Measurements from ENCODE around the gene WDR64. TPM values are rescaled to one million over a fixed set of nuclear protein-coding genes. Genes with fewer than 3 reads are reported as not detected.
"Not testable (repeated sequence)": the region's sequence is repeated elsewhere in the genome, so short reads cannot be mapped to it uniquely, and the experiment has no call there.

WDR64 gene
- total RNA-seq, 2 experiments from 2014 or later: 0.21 to 0.31 TPM

DNA sequence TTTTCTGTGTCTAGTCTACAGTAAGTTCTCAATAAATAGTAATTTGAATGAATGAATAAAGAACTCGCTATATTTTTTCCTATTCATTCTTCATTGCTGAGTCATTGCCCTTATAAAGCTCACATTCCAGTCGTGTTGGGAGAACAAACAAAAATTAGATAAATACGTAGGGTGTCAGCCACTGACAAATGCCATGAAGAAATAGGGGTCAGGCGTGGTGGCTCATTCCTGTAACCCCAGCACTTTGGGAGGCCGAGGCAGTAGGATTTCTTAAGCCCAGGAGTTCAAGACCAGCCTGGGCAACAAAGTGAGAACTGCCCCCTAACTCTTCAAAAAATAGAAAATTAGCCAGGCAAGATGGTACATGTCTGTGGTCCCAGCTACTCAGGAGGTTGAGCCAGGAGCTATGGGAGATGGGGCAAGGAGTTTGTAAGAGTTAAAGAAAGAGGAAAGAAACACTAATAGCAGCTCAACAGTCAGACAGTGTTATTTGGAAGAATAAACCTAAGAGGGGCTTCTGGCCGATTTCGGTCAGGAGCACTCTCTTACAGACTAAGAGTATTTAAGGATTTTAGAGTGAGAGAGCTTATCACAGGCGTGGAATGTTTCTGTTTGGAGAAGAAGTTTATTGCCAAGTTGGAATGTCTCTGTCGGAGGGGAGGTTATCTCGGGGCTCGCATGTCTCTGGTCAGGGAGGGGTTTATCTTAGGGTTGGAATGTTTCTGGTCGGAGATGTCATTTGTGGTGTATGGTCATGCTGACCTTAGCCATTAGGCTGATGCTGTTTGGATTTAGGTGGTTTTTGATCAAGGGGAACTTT lies 10.1 kb upstream of the WDR64 start:
- Mint-ChIP-seq H3K36me3 (ENCODE audit: low read depth) (peaks cover 17% of the 10 kb centered on the region), H3K4me1 (ENCODE audit: low read depth) (peaks cover 28% of the 10 kb centered on the region), H3K9me3 (ENCODE audit: insufficient read depth) (no peaks in the 10 kb centered on the region), H3K4me3 (no peak overlapping the region), H3K27me3 (ENCODE audit: low read depth) (no peaks in the 10 kb centered on the region), H3K27ac (no peak overlapping the region)
- DNase-seq: no peak
- ChIA-PET POLR2A (interaction anchor here (1.0 to 2.6 kb wide), 3 partner anchors 35 to 206 kb away, joined by 5 to 12 read pairs (median 6); partner anchors contain the start of genes EXO1 and FH), CTCF (interaction anchor here (0.9 kb wide), 1 partner anchor 15 kb away, joined by 6 read pairs; no protein-coding TSS in a partner anchor)
- ATAC-seq: no peak

- ChIA-PET POLR2A (interaction anchor here (1.0 kb wide), 1 partner anchor 35 kb away, joined by 5 read pairs; no protein-coding TSS in a partner anchor), CTCF (no interaction called here)
- Mint-ChIP-seq H3K4me3 (no peak overlapping the region), H3K9me3 (ENCODE audit: insufficient read depth) (no peaks in the 10 kb centered on the region), H3K27ac (no peak overlapping the region), H3K36me3 (ENCODE audit: low read depth) (peaks cover 13% of the 10 kb centered on the region), H3K27me3 (ENCODE audit: low read depth) (no peaks in the 10 kb centered on the region), H3K4me1 (ENCODE audit: low read depth) (peaks cover 23% of the 10 kb centered on the region)
- DNase-seq: no peak
- no peak for ATAC-seq
Observed at GRCh38 chr1:241642593-241642944, 9.5 kb upstream of the WDR64 start.

DNA sequence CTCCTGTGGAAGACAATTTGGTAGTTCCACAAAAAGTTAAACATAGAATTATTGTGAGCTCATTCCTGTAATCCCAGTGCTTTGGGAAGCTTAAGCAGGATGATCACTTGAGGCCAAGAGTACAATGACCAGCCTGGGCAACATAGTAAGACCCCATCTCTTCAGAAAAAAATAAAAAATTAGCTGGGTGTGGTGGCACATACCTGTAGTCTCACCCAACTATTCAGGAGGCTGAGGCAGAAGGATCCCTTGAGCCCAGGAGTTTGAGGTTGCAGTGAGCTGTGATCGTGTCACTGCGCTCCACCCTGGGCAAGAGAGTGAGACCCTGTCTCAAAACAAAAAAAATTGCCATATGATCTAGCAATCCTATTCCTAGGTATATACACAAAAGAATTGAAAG lies 7.8 kb upstream of the WDR64 start:
- no peaks in the 10 kb centered on the region for H3K9me3 Mint-ChIP-seq (ENCODE audit: insufficient read depth)
- H3K27ac Mint-ChIP-seq: no peak overlapping the region
- ChIA-PET POLR2A (no interaction called here), CTCF (interaction anchor here (1.6 kb wide), 1 partner anchor 33 kb away, joined by 4 read pairs; no protein-coding TSS in a partner anchor)
- peaks cover 4% of the 10 kb centered on the region for H3K36me3 Mint-ChIP-seq (ENCODE audit: low read depth)
- H3K4me1 Mint-ChIP-seq (ENCODE audit: low read depth): peaks cover 8% of the 10 kb centered on the region
- H3K4me3 Mint-ChIP-seq: no peak overlapping the region
- no peaks in the 10 kb centered on the region for H3K27me3 Mint-ChIP-seq (ENCODE audit: low read depth)
- ATAC-seq: no peak
- no peak for DNase-seq

- CTCF ChIA-PET: interaction anchor here (1.6 kb wide), 1 partner anchor 34 kb away, joined by 4 read pairs; no protein-coding TSS in a partner anchor
- Mint-ChIP-seq H3K27ac (no peak overlapping the region), H3K9me3 (ENCODE audit: insufficient read depth) (no peaks in the 10 kb centered on the region), H3K36me3 (ENCODE audit: low read depth) (peaks cover 2% of the 10 kb centered on the region), H3K4me1 (ENCODE audit: low read depth) (peaks cover 8% of the 10 kb centered on the region), H3K4me3 (no peak overlapping the region), H3K27me3 (ENCODE audit: low read depth) (no peaks in the 10 kb centered on the region)
- DNase-seq (no peak), ATAC-seq (no peak)
- POLR2A ChIA-PET: interaction anchor here (0.6 kb wide), 1 partner anchor 34 kb away, joined by 3 read pairs; no protein-coding TSS in a partner anchor
Observed at GRCh38 chr1:241645199-241645598, 6.9 kb upstream of the WDR64 start.

DNA sequence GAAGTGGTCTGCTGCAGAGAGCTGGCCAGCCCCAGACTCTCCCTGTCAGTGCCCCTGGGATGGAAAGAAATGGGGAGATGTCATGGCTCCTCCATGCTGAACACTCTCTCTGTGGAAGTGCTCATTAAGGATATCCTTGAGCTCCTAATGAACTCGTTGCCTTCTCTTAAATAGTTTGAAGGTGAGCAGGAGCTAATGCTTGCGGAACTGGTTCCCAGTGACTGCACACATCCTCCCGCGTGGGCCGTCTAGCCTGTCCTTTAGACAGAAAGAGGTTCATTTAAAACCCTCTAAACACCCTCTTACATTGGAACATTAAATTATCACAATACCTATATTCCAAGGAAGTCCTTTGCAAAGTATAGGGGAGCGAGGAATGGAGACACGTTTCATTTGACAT lies 5.9 kb upstream of the WDR64 start:
- H3K4me1 Mint-ChIP-seq (ENCODE audit: low read depth): no peaks in the 10 kb centered on the region
- peaks cover 2% of the 10 kb centered on the region for H3K36me3 Mint-ChIP-seq (ENCODE audit: low read depth)
- no peaks in the 10 kb centered on the region for H3K9me3 Mint-ChIP-seq (ENCODE audit: insufficient read depth)
- DNase-seq: no peak
- no peak for ATAC-seq
- H3K27me3 Mint-ChIP-seq (ENCODE audit: low read depth): no peaks in the 10 kb centered on the region
- no peak overlapping the region for H3K4me3 Mint-ChIP-seq
- ChIA-PET CTCF (no interaction called here), POLR2A (no interaction called here)
- no peak overlapping the region for H3K27ac Mint-ChIP-seq

DNA sequence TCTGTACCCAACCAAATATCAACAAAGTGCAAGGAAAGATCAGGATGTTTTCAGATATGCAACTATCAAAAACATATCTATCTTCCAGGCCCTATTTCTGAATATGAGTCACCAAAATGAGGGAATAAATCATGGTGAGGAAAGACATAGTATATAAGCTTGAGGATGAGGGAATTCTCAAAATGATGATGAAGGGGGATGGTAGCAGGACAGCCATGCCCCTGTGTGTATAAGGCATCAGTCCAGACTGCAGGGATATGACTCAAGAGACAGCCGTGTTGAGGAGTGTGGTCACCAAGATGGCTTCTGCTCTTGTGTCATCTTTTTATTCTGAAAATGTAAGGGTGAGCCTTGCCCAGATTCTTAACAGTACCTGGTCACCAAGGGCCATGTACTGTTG lies 4.4 kb upstream of the WDR64 start:
- no peaks in the 10 kb centered on the region for H3K9me3 Mint-ChIP-seq (ENCODE audit: insufficient read depth)
- ChIA-PET CTCF (no interaction called here), POLR2A (no interaction called here)
- no peaks in the 10 kb centered on the region for H3K36me3 Mint-ChIP-seq (ENCODE audit: low read depth)
- H3K27ac Mint-ChIP-seq: no peak overlapping the region
- no peak overlapping the region for H3K4me3 Mint-ChIP-seq
- DNase-seq (no peak), ATAC-seq (no peak)
- H3K4me1 Mint-ChIP-seq (ENCODE audit: low read depth): no peaks in the 10 kb centered on the region
- no peaks in the 10 kb centered on the region for H3K27me3 Mint-ChIP-seq (ENCODE audit: low read depth)

DNA sequence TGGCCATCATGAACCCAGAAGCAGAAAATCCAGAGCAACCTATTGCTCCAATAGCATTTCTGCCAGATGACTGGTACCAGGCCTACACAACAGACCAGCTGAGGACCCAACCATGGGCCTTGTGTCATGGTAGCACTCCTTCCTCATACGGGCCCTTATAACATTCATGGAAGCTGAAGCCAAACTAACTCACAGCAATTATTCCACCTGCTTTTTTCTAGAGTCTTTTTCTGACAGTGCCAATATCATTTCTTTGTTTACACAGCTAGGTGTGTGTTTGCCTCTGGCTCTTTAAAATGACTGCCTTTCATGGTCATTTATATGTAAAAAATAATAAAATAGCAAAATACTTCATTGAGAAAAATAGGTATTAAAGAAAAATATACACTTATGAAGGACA lies 3.9 kb upstream of the WDR64 start:
- Mint-ChIP-seq H3K4me1 (ENCODE audit: low read depth) (no peaks in the 10 kb centered on the region), H3K27me3 (ENCODE audit: low read depth) (no peaks in the 10 kb centered on the region), H3K27ac (no peak overlapping the region), H3K36me3 (ENCODE audit: low read depth) (no peaks in the 10 kb centered on the region), H3K9me3 (ENCODE audit: insufficient read depth) (no peaks in the 10 kb centered on the region), H3K4me3 (no peak overlapping the region)
- POLR2A ChIA-PET: no interaction called here
- no peak for DNase-seq
- ATAC-seq: no peak
- CTCF ChIA-PET: no interaction called here

- Mint-ChIP-seq H3K27ac (no peak overlapping the region), H3K9me3 (ENCODE audit: insufficient read depth) (no peaks in the 10 kb centered on the region), H3K4me3 (no peak overlapping the region), H3K4me1 (ENCODE audit: low read depth) (no peaks in the 10 kb centered on the region), H3K36me3 (ENCODE audit: low read depth) (no peaks in the 10 kb centered on the region), H3K27me3 (ENCODE audit: low read depth) (peaks cover 2% of the 10 kb centered on the region)
- DNase-seq (no peak), ATAC-seq (no peak)
- POLR2A ChIA-PET: no interaction called here
- CTCF ChIA-PET: no interaction called here
Observed at GRCh38 chr1:241654019-241654418, 1.9 kb downstream of the WDR64 start.

DNA sequence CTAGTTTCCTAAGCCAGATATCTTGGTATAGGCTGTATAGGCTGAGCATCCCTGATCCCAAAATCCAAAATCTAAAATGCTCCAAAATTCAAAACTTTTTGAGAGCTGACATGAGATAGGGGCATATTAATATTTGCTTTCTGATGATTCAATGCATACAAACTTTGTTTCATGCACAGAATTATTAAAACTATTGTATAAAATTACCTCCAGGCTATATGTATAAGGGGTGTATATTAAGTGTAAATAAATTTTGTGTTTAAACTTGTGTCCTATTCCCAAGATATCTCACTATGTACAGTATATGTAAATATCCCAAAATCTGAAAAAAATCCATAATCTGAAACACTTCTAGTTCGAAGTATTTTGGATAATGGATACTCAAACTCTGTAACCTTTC lies 2.6 kb downstream of the WDR64 start:
- ChIA-PET POLR2A (no interaction called here), CTCF (no interaction called here)
- H3K4me1 Mint-ChIP-seq (ENCODE audit: low read depth): no peaks in the 10 kb centered on the region
- no peak overlapping the region for H3K4me3 Mint-ChIP-seq
- ATAC-seq (no peak), DNase-seq (no peak)
- H3K36me3 Mint-ChIP-seq (ENCODE audit: low read depth): no peaks in the 10 kb centered on the region
- peaks cover 2% of the 10 kb centered on the region for H3K27me3 Mint-ChIP-seq (ENCODE audit: low read depth)
- H3K9me3 Mint-ChIP-seq (ENCODE audit: insufficient read depth): no peaks in the 10 kb centered on the region
- H3K27ac Mint-ChIP-seq: no peak overlapping the region

DNA sequence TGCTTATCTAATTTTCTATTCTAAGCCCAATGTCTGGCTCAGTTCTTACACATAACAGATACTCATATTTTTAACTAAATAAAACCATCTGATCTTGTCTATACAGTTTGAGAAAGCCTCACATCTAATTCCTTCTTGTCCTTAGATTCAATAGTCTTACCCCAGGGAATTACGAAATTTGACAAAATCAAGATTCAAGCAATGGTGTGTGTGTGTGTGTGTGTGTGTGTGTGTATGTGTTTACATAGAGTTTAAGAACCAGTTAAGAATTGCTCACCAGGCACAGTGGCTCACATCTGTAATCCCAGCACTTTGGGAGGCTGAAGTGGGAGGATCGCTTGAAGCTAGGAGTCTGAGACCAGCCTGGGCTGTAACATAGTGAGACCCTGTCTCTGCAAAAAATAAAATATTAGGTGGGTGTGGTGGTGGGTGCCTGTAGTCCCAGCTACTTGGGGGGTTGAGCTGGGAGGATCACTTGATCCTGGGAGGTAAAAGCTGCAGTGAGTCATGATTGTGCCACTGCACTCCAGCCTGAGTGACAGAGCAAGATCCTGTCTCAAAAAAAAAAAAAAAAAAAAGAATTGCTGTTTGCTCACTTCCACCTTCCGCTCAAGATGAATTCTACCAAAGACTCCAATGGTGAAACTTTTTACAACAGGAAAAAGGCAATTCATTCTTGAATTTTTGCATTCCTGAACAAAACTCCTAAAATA lies 6.2 kb downstream of the WDR64 start:
- no peak for DNase-seq
- no peaks in the 10 kb centered on the region for H3K36me3 Mint-ChIP-seq (ENCODE audit: low read depth)
- CTCF ChIA-PET: interaction anchor here (1.0 kb wide), 1 partner anchor 10 kb away, joined by 3 read pairs; no protein-coding TSS in a partner anchor
- ATAC-seq: no peak
- peaks cover 2% of the 10 kb centered on the region for H3K27me3 Mint-ChIP-seq (ENCODE audit: low read depth)
- no peak overlapping the region for H3K4me3 Mint-ChIP-seq
- POLR2A ChIA-PET: no interaction called here
- H3K27ac Mint-ChIP-seq: no peak overlapping the region
- H3K9me3 Mint-ChIP-seq (ENCODE audit: insufficient read depth): no peaks in the 10 kb centered on the region
- H3K4me1 Mint-ChIP-seq (ENCODE audit: low read depth): no peaks in the 10 kb centered on the region

DNA sequence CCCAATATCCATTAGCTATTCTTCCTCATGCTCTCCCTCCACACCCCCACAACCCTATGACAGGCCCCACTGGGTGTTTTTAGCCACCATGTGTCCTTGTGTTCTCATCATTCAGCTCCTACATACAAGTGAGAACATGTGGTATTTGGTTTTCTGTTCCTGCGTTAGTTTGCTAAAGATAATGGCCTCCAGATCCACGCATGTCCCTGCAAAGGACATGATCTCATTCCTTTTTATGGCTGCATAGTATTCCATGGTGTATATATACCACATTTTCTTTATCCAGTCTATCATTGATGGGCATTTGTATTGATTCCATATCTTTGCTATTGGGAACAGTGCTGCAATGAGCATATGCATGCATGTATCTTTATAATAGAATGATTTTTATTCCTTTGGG lies 6.9 kb downstream of the WDR64 start:
- H3K27ac Mint-ChIP-seq; H3K36me3 Mint-ChIP-seq (ENCODE audit: low read depth); CTCF ChIA-PET; H3K4me3 Mint-ChIP-seq; H3K9me3 Mint-ChIP-seq (ENCODE audit: insufficient read depth); H3K27me3 Mint-ChIP-seq (ENCODE audit: low read depth); ATAC-seq; DNase-seq; H3K4me1 Mint-ChIP-seq (ENCODE audit: low read depth): not testable (repeated sequence)
- POLR2A ChIA-PET: interaction anchor here (0.5 kb wide), 1 partner anchor 198 kb away, joined by 4 read pairs; no protein-coding TSS in a partner anchor

- H3K27me3 Mint-ChIP-seq (ENCODE audit: low read depth): no peaks in the 10 kb centered on the region
- H3K4me3 Mint-ChIP-seq: no peak overlapping the region
- no peaks in the 10 kb centered on the region for H3K36me3 Mint-ChIP-seq (ENCODE audit: low read depth)
- CTCF ChIA-PET: interaction anchor here (1.0 kb wide), 1 partner anchor 16 kb away, joined by 3 read pairs; no protein-coding TSS in a partner anchor
- no peaks in the 10 kb centered on the region for H3K4me1 Mint-ChIP-seq (ENCODE audit: low read depth)
- ATAC-seq: no peak
- no peak overlapping the region for H3K27ac Mint-ChIP-seq
- DNase-seq: no peak
- POLR2A ChIA-PET: no interaction called here
- no peaks in the 10 kb centered on the region for H3K9me3 Mint-ChIP-seq (ENCODE audit: insufficient read depth)
Observed at GRCh38 chr1:241660424-241660972, 8.4 kb downstream of the WDR64 start.

All from activated CD8-positive, alpha-beta T cell treated with anti-CD3 and anti-CD28 coated beads, Interleukin-2, amount 10 ng/mL, durations not matched to agents 7 days and 5 days (primary cell).